Parathyroid adenoma (tissue), 2 donors: ENCODE results near the gene FTHL17.

Experiments
- H2AFZ ChIP-seq: fragments of 300-600 bp; sonication (generic); one replicate; pipeline ENCODE4 v1.7.0; 2017; ENCODE audit warnings: antibody characterized with exemption, mild to moderate bottlenecking
- H3K27ac ChIP-seq: fragments of 300-600 bp; sonication (generic); one replicate; pipeline ENCODE4 v1.7.0; 2017
- H3K27me3 ChIP-seq: fragments of 300-600 bp; sonication (generic); one replicate; pipeline ENCODE4 v1.7.0; 2017; ENCODE audit warnings: low read length; ENCODE audit not compliant: control insufficient read depth, insufficient read depth
- H3K36me3 ChIP-seq: fragments of 300-600 bp; sonication (generic); one replicate; pipeline ENCODE4 v1.7.0; 2017; ENCODE audit warnings: low read length; ENCODE audit not compliant: control insufficient read depth, insufficient read depth
- H3K4me1 ChIP-seq: fragments of 300-600 bp; sonication (generic); one replicate; pipeline ENCODE4 v1.7.0; 2017; ENCODE audit warnings: control low read depth
- H3K4me2 ChIP-seq: fragments of 300-600 bp; sonication (generic); one replicate; pipeline ENCODE4 v1.7.0; 2017; ENCODE audit warnings: low read length
- H3K4me3 ChIP-seq: fragments of 300-600 bp; sonication (generic); one replicate; pipeline ENCODE4 v1.7.0; 2017; ENCODE audit warnings: low read depth, low read length
- H3K79me2 ChIP-seq: fragments of 300-600 bp; sonication (generic); one replicate; pipeline ENCODE4 v1.7.0; 2017; ENCODE audit warnings: control low read depth
- H3K9ac ChIP-seq: fragments of 300-600 bp; sonication (generic); one replicate; pipeline ENCODE4 v1.7.0; 2017; ENCODE audit warnings: mild to moderate bottlenecking
- H3K9me3 ChIP-seq: fragments of 300-600 bp; sonication (generic); one replicate; pipeline ENCODE4 v1.7.0; 2017; ENCODE audit warnings: low read length; ENCODE audit not compliant: control insufficient read depth
- CTCF ChIP-seq: fragments of 300-600 bp; sonication (generic); IDR thresholded peaks from one replicate; pipeline ENCODE4 v1.7.0; 2017; ENCODE audit warnings: antibody characterized with exemption, mild to moderate bottlenecking
- donor health status: primary hyperparathyroidism.

Gene FTHL17

GRCh38 chrX:31092476-31092875 is 20.6 kb upstream of the FTHL17 start:
- Histone ChIP-seq H3K9ac (no peak overlapping the region), H3K4me1 (no peaks in the 10 kb centered on the region), H3K36me3 (no peaks in the 10 kb centered on the region), H2AFZ (no peak overlapping the region), H3K4me2 (no peak overlapping the region), H3K9me3 (no peaks in the 10 kb centered on the region), H3K79me2 (no peaks in the 10 kb centered on the region), H3K27me3 (no peaks in the 10 kb centered on the region), H3K27ac (no peak overlapping the region), H3K4me3 (no peak overlapping the region)
- TF ChIP-seq CTCF = no peak

- Histone ChIP-seq H3K4me3 (no peak overlapping the region), H3K4me1 (no peaks in the 10 kb centered on the region), H2AFZ (no peak overlapping the region), H3K9me3 (no peaks in the 10 kb centered on the region), H3K36me3 (no peaks in the 10 kb centered on the region), H3K79me2 (no peaks in the 10 kb centered on the region), H3K27ac (no peak overlapping the region), H3K4me2 (no peak overlapping the region), H3K27me3 (no peaks in the 10 kb centered on the region), H3K9ac (no peak overlapping the region)
- no peak for TF ChIP-seq CTCF
Measured at GRCh38 chrX:31091819-31092218, 20.0 kb upstream of the FTHL17 start.

DNA sequence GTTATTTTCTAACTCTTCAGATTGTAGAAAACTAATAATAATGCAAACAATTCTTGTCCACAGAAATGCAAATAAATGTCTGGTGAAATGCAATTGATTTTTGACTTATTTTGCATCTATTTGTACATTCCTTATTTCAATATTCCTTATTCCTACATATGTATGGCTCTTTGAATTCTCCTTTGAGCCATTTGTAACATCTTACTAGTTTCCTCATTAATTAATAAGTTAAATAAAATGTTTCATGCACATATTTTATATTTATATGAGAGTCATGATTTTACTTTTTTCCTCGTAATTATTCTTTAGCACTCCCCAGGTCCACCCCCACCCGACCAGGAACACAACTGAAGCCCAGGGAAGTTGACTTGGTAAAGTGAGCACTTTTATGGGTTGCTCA is 2.7 kb upstream of the FTHL17 start:
- no peaks in the 10 kb centered on the region for H3K9me3 ChIP-seq
- no peaks in the 10 kb centered on the region for H3K36me3 ChIP-seq
- H3K4me2 ChIP-seq = no peak overlapping the region
- no peaks in the 10 kb centered on the region for H3K27me3 ChIP-seq
- no peak for TF ChIP-seq CTCF
- H3K79me2 ChIP-seq = no peaks in the 10 kb centered on the region
- no peaks in the 10 kb centered on the region for H3K4me1 ChIP-seq
- no peak overlapping the region for H3K27ac ChIP-seq
- no peak overlapping the region for H2AFZ ChIP-seq
- no peak overlapping the region for H3K4me3 ChIP-seq
- H3K9ac ChIP-seq = no peak overlapping the region

DNA sequence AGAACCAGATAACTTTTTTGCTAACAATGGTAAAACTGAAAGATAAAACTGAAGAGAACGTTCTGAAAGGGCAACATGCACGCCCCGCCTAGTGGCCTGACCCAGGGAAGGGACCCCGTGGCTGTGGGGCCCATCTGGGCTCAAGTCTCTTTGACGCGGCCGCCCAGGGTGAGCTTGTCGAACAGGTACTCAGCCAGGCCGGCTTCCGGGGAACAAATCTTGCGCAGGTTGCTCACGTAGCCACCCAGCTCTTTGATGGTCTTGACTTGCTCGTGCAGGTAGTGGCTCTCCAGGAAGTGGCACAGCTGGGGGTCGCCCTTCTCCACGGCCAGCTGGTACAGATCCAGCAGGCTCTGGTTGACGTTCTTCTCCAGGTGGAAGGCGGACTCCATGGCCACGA is 579 bp downstream of the FTHL17 start:
- no peak for TF ChIP-seq CTCF
- H3K4me2 ChIP-seq = no peak overlapping the region
- no peak overlapping the region for H3K9ac ChIP-seq
- no peaks in the 10 kb centered on the region for H3K79me2 ChIP-seq
- no peaks in the 10 kb centered on the region for H3K9me3 ChIP-seq
- no peaks in the 10 kb centered on the region for H3K4me1 ChIP-seq
- H3K27ac ChIP-seq = no peak overlapping the region
- H3K4me3 ChIP-seq = no peak overlapping the region
- no peaks in the 10 kb centered on the region for H3K27me3 ChIP-seq
- no peak overlapping the region for H2AFZ ChIP-seq
- H3K36me3 ChIP-seq = no peaks in the 10 kb centered on the region

DNA sequence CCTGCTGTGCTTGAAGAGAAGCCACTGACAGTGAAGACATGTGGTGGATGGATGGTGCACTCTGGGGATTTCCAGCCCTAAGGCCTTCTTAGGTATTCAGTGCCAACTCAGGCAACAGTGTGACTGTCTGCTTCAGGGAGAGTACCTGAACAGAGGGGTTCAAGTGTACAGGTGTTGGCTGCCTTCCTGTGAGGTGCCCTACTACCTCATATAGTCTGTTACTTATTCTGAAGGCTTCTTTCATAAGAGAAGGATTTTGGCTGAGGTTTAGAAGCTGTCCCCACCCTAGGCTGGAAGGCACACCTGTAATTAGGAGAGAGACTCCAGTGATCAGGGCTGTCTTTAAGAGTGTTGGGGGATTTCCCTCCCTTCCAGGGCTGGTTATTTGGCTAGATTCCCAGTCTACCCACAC is 1.8 kb downstream of the FTHL17 start:
- no peak overlapping the region for H3K4me3 ChIP-seq
- no peaks in the 10 kb centered on the region for H3K27me3 ChIP-seq
- no peak overlapping the region for H3K27ac ChIP-seq
- H3K9ac ChIP-seq = no peak overlapping the region
- no peaks in the 10 kb centered on the region for H3K36me3 ChIP-seq
- H3K9me3 ChIP-seq = no peaks in the 10 kb centered on the region
- no peaks in the 10 kb centered on the region for H3K4me1 ChIP-seq
- no peak for TF ChIP-seq CTCF
- H2AFZ ChIP-seq = no peak overlapping the region
- H3K79me2 ChIP-seq = no peaks in the 10 kb centered on the region
- no peak overlapping the region for H3K4me2 ChIP-seq
